Measurements from ENCODE around the gene GPR162. TPM values are rescaled to one million over a fixed set of nuclear protein-coding genes. Genes with fewer than 3 reads are reported as not detected.

GPR162 gene
- polyA plus RNA-seq, 2 of the 4 experiments (the other 2 are of a cell fraction) = 1.7 to 1.8 TPM

GRCh38 chr12:6777386-6777785 lies 44.2 kb upstream of the GPR162 start (continued):
- TF ChIP-seq REST (IDR thresholded peaks at IDR 0.05) (no peak), CHD4 (IDR thresholded peaks at IDR 0.05; ENCODE audit: borderline replicate concordance) (no peak), ZSCAN20 (CRISPR knock-in tag; IDR thresholded peaks at IDR 0.05) (no peak), JUN (IDR thresholded peaks at IDR 0.05) (no peak)

GRCh38 chr12:6778217-6778573 lies 43.4 kb upstream of the GPR162 start:
- ChIA-PET CTCF (interaction anchor here (0.6 to 26.0 kb wide), 34 partner anchors 9 to 1310 kb away, joined by 3 to 670 read pairs (median 4); partner anchors contain the start of genes CD4, CDCA3, GPR162 and LAG3), POLR2A (interaction anchor here (2.3 to 2.5 kb wide), 2 partner anchors 12 to 25 kb away, joined by 13 read pairs; partner anchors contain the start of genes MLF2 and PTMS)
- Histone ChIP-seq H3K27ac (peak overlapping the region in 1 of 2 experiments; percentile 80; a peak in 4 of 6 replicates), H3K9me3 (no peaks in the 10 kb centered on the region), H3K4me3 (no peak overlapping the region), H3K4me1 (peaks cover 15% of the 10 kb centered on the region; the same call in 2 of the 3 replicates), H3K4me2 (peak overlapping the region; percentile 77)
- DNase-seq (ENCODE audit: low read depth in 1 of 2, low spot score in 1 of 2) (peak in 1 of 2 experiments; percentile 41), ATAC-seq (peak; percentile 6 to 13; a peak in 3 of 6 replicates), FAIRE-seq (no peak)
- WGBS (ENCODE audit: missing lambda C conversion rate) = 86% methylated on average over 14 of the region's 14 CpGs
- TF ChIP-seq RFX5 (IDR thresholded peaks at IDR 0.05) (no peak), NFE2L2 (conservative IDR thresholded peaks at IDR 0.05; ENCODE audit: low read length) (no peak), FOSB (CRISPR knock-in tag; IDR thresholded peaks at IDR 0.05) (no peak), RCOR1 (IDR thresholded peaks at IDR 0.05; ENCODE audit: low read depth, low read length) (no peak), HMGXB4 (CRISPR knock-in tag; IDR thresholded peaks at IDR 0.05; ENCODE audit: borderline replicate concordance) (no peak), MAX (IDR thresholded peaks at IDR 0.05) (no peak), CHD4 (IDR thresholded peaks at IDR 0.05; ENCODE audit: borderline replicate concordance) (no peak), ELK1 (IDR thresholded peaks at IDR 0.05; ENCODE audit: low read depth, low read length) (no peak), MYC (IDR thresholded peaks at IDR 0.05; ENCODE audit: borderline replicate concordance, low read length) (no peak), PHF8 (IDR thresholded peaks at IDR 0.05; ENCODE audit: borderline replicate concordance, low read depth) (no peak), USF2 (IDR thresholded peaks at IDR 0.05) (no peak), POLR2A (IDR thresholded peaks at IDR 0.05; ENCODE audit: low read length) (no peak), HDAC2 (IDR thresholded peaks at IDR 0.05) (no peak), E2F6 (IDR thresholded peaks at IDR 0.05; ENCODE audit: borderline replicate concordance, low read depth) (no peak), NR3C1 (IDR thresholded peaks at IDR 0.05) (no peak), NPAS2 (CRISPR knock-in tag; IDR thresholded peaks at IDR 0.05; ENCODE audit: borderline replicate concordance) (no peak), EP300 (IDR thresholded peaks at IDR 0.05) (no peak), MAZ (IDR thresholded peaks at IDR 0.05; ENCODE audit: borderline replicate concordance, low read depth, low read length) (no peak), SREBF2 (IDR thresholded peaks at IDR 0.05) (no peak)
